WTC11 (cell line): ENCODE measurements around the gene IQGAP3. TPM values are rescaled to one million over a fixed set of nuclear protein-coding genes. Genes with fewer than 3 reads are reported as not detected.
A peak's percentile ranks its signal among the peaks of the same experiment; 100 is the strongest.

Experiments
- ATAC-seq: fragments of 200-7000 bp; cut with Tn5 transposase; 2 replicates; pipeline ENCODE4 v1.10.0; 2021; ENCODE audit warnings: mild to moderate bottlenecking, moderate library complexity
- CTCF ChIA-PET: fragments of 300-600 bp; sonication (Branson Sonifier 250); formaldehyde crosslinking; loops from one replicate; lab custom pipeline; 2021; ENCODE audit warnings: antibody characterized with exemption; lab: Charles Lee
- POLR2A ChIA-PET: fragments of 350-600 bp; sonication (Branson Sonifier 250); formaldehyde crosslinking; loops from one replicate; lab custom pipeline; 2021; ENCODE audit warnings: antibody characterized with exemption; lab: Charles Lee
- DNase-seq: peaks from one replicate; pipeline ENCODE4 v3.0.0; 2021; ENCODE audit warnings: low spot score
- H3K27ac Mint-ChIP-seq: 2 replicates; pipeline ENCODE4 v1.8.0; 2021; ENCODE audit warnings: mixed read lengths
- H3K27me3 Mint-ChIP-seq: 2 replicates; pipeline ENCODE4 v1.8.0; 2021; ENCODE audit warnings: low read depth, mild to moderate bottlenecking, moderate library complexity, mixed read lengths
- H3K36me3 Mint-ChIP-seq: 2 replicates; pipeline ENCODE4 v1.8.0; 2021; ENCODE audit warnings: mixed read lengths
- H3K4me1 Mint-ChIP-seq: 2 replicates; pipeline ENCODE4 v1.8.0; 2022; ENCODE audit warnings: mixed read lengths
- H3K4me3 Mint-ChIP-seq: 2 replicates; pipeline ENCODE4 v1.8.0; 2021; ENCODE audit warnings: mild to moderate bottlenecking, moderate library complexity, mixed read lengths
- H3K9me3 Mint-ChIP-seq: 2 replicates; pipeline ENCODE4 v1.8.0; 2021; ENCODE audit warnings: mixed read lengths
- AFF4 ChIP-seq: sonication (generic); formaldehyde crosslinking; IDR thresholded peaks from 2 replicates; pipeline ENCODE4 v1.8.1; 2023; ENCODE audit warnings: mild to moderate bottlenecking, missing genetic modification reagents, borderline replicate concordance
- GABPB1 ChIP-seq: sonication (generic); formaldehyde crosslinking; IDR thresholded peaks from 2 replicates; pipeline ENCODE4 v1.8.1; 2023; ENCODE audit warnings: mild to moderate bottlenecking, missing genetic modification reagents
- SOX15 ChIP-seq: fragments of 250-450 bp; sonication (Bioruptor Pico); IDR thresholded peaks from 2 replicates; pipeline ENCODE4 v1.9.0; 2021; ENCODE audit warnings: mild to moderate bottlenecking
- ZBTB21 ChIP-seq: sonication (generic); formaldehyde crosslinking; IDR thresholded peaks from 2 replicates; pipeline ENCODE4 v1.8.1; 2023; ENCODE audit warnings: mild to moderate bottlenecking, missing genetic modification reagents, borderline replicate concordance
- ZNF138 ChIP-seq: sonication (generic); formaldehyde crosslinking; conservative IDR thresholded peaks from 2 replicates; pipeline ENCODE4 v1.8.1; 2022; ENCODE audit warnings: mild to moderate bottlenecking, moderate library complexity, missing genetic modification reagents
- ZNF423 ChIP-seq: fragments of 250-450 bp; sonication (Bioruptor Pico); IDR thresholded peaks from 2 replicates; pipeline ENCODE4 v2.1.2; 2022; ENCODE audit warnings: mild to moderate bottlenecking, moderate library complexity
- total RNA-seq: library from RNA; stranded (reverse); gene quantifications from 3 replicates; pipeline ENCODE4 v1.2.3, GENCODE V29; 2021
- TF ChIP-seq, protein P1 (sequence below): sonication (generic); formaldehyde crosslinking; IDR thresholded peaks from 2 replicates; pipeline ENCODE4 v1.8.0; 2022; ENCODE audit warnings: mild to moderate bottlenecking, missing genetic modification reagents
- TF ChIP-seq, protein P2 (sequence below): sonication (generic); formaldehyde crosslinking; IDR thresholded peaks from 2 replicates; pipeline ENCODE4 v1.8.0; 2022; ENCODE audit warnings: mild to moderate bottlenecking, missing genetic modification reagents
- TF ChIP-seq, protein P3 (sequence below): fragments of 250-450 bp; sonication (Bioruptor Pico); IDR thresholded peaks from 2 replicates; pipeline ENCODE4 v1.8.0; 2021; ENCODE audit warnings: mild to moderate bottlenecking
- TF ChIP-seq, protein P4 (sequence below): sonication (generic); formaldehyde crosslinking; IDR thresholded peaks from 2 replicates; pipeline ENCODE4 v1.8.0; 2022; ENCODE audit warnings: missing genetic modification reagents
- TF ChIP-seq, protein P5 (sequence below): sonication (generic); formaldehyde crosslinking; IDR thresholded peaks from 2 replicates; pipeline ENCODE4 v1.8.0; 2023; ENCODE audit warnings: missing genetic modification reagents
- TF ChIP-seq, protein P6 (sequence below): fragments of 250-450 bp; sonication (Bioruptor Pico); IDR thresholded peaks from 2 replicates; pipeline ENCODE4 v2.1.2; 2022; ENCODE audit warnings: mild to moderate bottlenecking, moderate library complexity
- TF ChIP-seq, protein P7 (sequence below): sonication (generic); formaldehyde crosslinking; IDR thresholded peaks from 2 replicates; pipeline ENCODE4 v1.8.1; 2022; ENCODE audit warnings: mild to moderate bottlenecking, moderate library complexity, missing genetic modification reagents

The IQGAP3 gene
- total RNA-seq, 1 experiment from 2014 or later, result 33.3 TPM

GRCh38 chr1:156493154-156493631, 79.2 kb downstream of the IQGAP3 start:
- H3K27ac Mint-ChIP-seq, result 0 out of 2 replicates have a peak overlapping the region, but pooled peaks have one; percentile 24
- ChIA-PET POLR2A (interaction anchor here (0.6 to 1.2 kb wide), 2 partner anchors 11 to 159 kb away, joined by 4 read pairs; no protein-coding TSS in a partner anchor), CTCF (interaction anchor here (0.8 to 6.0 kb wide), 4 partner anchors 10 to 107 kb away, joined by 3 to 145 read pairs (median 42); partner anchors contain the start of gene MEF2D)
- H3K36me3 Mint-ChIP-seq, result no peaks in the 10 kb centered on the region
- H3K27me3 Mint-ChIP-seq, result no peaks in the 10 kb centered on the region
- DNase-seq (no peak), ATAC-seq (no peak)
- no peaks in the 10 kb centered on the region for H3K9me3 Mint-ChIP-seq
- peaks cover 95% of the 10 kb centered on the region for H3K4me1 Mint-ChIP-seq
- TF ChIP-seq, protein P1, sequence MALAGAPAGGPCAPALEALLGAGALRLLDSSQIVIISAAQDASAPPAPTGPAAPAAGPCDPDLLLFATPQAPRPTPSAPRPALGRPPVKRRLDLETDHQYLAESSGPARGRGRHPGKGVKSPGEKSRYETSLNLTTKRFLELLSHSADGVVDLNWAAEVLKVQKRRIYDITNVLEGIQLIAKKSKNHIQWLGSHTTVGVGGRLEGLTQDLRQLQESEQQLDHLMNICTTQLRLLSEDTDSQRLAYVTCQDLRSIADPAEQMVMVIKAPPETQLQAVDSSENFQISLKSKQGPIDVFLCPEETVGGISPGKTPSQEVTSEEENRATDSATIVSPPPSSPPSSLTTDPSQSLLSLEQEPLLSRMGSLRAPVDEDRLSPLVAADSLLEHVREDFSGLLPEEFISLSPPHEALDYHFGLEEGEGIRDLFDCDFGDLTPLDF (CRISPR knock-in tag), result no peak
- TF ChIP-seq, protein P2, sequence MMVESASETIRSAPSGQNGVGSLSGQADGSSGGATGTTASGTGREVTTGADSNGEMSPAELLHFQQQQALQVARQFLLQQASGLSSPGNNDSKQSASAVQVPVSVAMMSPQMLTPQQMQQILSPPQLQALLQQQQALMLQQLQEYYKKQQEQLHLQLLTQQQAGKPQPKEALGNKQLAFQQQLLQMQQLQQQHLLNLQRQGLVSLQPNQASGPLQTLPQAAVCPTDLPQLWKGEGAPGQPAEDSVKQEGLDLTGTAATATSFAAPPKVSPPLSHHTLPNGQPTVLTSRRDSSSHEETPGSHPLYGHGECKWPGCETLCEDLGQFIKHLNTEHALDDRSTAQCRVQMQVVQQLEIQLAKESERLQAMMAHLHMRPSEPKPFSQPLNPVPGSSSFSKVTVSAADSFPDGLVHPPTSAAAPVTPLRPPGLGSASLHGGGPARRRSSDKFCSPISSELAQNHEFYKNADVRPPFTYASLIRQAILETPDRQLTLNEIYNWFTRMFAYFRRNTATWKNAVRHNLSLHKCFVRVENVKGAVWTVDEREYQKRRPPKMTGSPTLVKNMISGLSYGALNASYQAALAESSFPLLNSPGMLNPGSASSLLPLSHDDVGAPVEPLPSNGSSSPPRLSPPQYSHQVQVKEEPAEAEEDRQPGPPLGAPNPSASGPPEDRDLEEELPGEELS (CRISPR knock-in tag), result no peak
- TF ChIP-seq, protein P3, sequence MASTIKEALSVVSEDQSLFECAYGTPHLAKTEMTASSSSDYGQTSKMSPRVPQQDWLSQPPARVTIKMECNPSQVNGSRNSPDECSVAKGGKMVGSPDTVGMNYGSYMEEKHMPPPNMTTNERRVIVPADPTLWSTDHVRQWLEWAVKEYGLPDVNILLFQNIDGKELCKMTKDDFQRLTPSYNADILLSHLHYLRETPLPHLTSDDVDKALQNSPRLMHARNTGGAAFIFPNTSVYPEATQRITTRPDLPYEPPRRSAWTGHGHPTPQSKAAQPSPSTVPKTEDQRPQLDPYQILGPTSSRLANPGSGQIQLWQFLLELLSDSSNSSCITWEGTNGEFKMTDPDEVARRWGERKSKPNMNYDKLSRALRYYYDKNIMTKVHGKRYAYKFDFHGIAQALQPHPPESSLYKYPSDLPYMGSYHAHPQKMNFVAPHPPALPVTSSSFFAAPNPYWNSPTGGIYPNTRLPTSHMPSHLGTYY, result no peak
- no peak for TF ChIP-seq ZNF423
- TF ChIP-seq SOX15 (CRISPR knock-in tag), result no peak
- TF ChIP-seq ZBTB21 (CRISPR knock-in tag), result no peak
- no peak overlapping the region for H3K4me3 Mint-ChIP-seq

DNA sequence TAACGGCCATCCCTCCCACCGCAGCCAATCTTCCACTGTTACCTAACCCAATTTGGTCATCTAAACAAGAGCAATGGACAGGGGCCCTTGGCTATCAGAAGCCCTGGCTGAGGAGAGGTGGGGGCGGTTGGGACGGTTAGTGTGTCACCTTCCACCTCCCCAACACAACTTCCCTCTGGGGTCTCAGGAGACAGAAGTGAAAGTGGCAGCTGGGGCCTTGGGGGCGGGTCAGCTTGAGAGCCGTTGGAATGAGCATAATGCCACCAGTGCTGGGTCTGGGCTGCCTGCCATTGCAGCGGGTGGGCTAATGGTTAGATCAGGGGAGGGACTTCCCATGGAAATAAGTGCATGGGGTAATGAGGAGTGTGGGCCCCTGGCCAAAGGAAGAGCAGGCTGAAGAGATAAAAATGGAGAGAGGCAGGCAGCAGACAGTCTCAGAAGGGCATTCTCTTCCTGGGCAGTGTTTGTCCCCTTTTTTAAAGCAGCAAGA, 79.7 kb downstream of the IQGAP3 start:
- H3K4me3 Mint-ChIP-seq, result no peak overlapping the region
- H3K27ac Mint-ChIP-seq, result 0 out of 2 replicates have a peak overlapping the region, but pooled peaks have one; percentile 24
- CTCF ChIA-PET, result interaction anchor here (0.9 to 6.0 kb wide), 3 partner anchors 10 to 12 kb away, joined by 3 to 145 read pairs (median 82); partner anchors contain the start of gene MEF2D

More for the DNA sequence above, 79.7 kb downstream of the IQGAP3 start:
- no peaks in the 10 kb centered on the region for H3K27me3 Mint-ChIP-seq
- no peak for ATAC-seq
- H3K36me3 Mint-ChIP-seq, result no peaks in the 10 kb centered on the region
- H3K9me3 Mint-ChIP-seq, result no peaks in the 10 kb centered on the region
- POLR2A ChIA-PET, result interaction anchor here (0.6 to 3.2 kb wide), 3 partner anchors 9 to 159 kb away, joined by 4 to 29 read pairs (median 4); partner anchors contain the start of gene MEF2D
- H3K4me1 Mint-ChIP-seq, result peaks cover 92% of the 10 kb centered on the region
- TF ChIP-seq, protein P3, result no peak
- TF ChIP-seq, protein P4, sequence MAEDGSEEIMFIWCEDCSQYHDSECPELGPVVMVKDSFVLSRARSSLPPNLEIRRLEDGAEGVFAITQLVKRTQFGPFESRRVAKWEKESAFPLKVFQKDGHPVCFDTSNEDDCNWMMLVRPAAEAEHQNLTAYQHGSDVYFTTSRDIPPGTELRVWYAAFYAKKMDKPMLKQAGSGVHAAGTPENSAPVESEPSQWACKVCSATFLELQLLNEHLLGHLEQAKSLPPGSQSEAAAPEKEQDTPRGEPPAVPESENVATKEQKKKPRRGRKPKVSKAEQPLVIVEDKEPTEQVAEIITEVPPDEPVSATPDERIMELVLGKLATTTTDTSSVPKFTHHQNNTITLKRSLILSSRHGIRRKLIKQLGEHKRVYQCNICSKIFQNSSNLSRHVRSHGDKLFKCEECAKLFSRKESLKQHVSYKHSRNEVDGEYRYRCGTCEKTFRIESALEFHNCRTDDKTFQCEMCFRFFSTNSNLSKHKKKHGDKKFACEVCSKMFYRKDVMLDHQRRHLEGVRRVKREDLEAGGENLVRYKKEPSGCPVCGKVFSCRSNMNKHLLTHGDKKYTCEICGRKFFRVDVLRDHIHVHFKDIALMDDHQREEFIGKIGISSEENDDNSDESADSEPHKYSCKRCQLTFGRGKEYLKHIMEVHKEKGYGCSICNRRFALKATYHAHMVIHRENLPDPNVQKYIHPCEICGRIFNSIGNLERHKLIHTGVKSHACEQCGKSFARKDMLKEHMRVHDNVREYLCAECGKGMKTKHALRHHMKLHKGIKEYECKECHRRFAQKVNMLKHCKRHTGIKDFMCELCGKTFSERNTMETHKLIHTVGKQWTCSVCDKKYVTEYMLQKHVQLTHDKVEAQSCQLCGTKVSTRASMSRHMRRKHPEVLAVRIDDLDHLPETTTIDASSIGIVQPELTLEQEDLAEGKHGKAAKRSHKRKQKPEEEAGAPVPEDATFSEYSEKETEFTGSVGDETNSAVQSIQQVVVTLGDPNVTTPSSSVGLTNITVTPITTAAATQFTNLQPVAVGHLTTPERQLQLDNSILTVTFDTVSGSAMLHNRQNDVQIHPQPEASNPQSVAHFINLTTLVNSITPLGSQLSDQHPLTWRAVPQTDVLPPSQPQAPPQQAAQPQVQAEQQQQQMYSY (CRISPR knock-in tag), result no peak
- TF ChIP-seq ZNF423 (no peak), GABPB1 (CRISPR knock-in tag) (no peak), AFF4 (CRISPR knock-in tag) (no peak), ZNF138 (no peak)
- TF ChIP-seq, protein P5, sequence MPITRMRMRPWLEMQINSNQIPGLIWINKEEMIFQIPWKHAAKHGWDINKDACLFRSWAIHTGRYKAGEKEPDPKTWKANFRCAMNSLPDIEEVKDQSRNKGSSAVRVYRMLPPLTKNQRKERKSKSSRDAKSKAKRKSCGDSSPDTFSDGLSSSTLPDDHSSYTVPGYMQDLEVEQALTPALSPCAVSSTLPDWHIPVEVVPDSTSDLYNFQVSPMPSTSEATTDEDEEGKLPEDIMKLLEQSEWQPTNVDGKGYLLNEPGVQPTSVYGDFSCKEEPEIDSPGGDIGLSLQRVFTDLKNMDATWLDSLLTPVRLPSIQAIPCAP (CRISPR knock-in tag), result no peak
- TF ChIP-seq, protein P6, sequence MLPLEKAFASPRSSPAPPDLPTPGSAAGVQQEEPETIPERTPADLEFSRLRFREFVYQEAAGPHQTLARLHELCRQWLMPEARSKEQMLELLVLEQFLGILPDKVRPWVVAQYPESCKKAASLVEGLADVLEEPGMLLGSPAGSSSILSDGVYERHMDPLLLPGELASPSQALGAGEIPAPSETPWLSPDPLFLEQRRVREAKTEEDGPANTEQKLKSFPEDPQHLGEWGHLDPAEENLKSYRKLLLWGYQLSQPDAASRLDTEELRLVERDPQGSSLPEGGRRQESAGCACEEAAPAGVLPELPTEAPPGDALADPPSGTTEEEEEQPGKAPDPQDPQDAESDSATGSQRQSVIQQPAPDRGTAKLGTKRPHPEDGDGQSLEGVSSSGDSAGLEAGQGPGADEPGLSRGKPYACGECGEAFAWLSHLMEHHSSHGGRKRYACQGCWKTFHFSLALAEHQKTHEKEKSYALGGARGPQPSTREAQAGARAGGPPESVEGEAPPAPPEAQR (CRISPR knock-in tag), result no peak
- TF ChIP-seq, protein P7, sequence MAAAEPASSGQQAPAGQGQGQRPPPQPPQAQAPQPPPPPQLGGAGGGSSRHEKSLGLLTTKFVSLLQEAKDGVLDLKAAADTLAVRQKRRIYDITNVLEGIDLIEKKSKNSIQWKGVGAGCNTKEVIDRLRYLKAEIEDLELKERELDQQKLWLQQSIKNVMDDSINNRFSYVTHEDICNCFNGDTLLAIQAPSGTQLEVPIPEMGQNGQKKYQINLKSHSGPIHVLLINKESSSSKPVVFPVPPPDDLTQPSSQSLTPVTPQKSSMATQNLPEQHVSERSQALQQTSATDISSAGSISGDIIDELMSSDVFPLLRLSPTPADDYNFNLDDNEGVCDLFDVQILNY (CRISPR knock-in tag), result no peak
- TF ChIP-seq, all 79 proteins: peak for 0
- no peak for DNase-seq
